SHP77 treated with DMSO at 0.1 percent for 48 hours (cell line): ENCODE data around the gene SPATA17.

ENCODE experiments used
- DNase-seq: peaks from one replicate; lab custom pipeline; 2025; lab: John Stamatoyannopoulos, UW

Gene SPATA17

DNA sequence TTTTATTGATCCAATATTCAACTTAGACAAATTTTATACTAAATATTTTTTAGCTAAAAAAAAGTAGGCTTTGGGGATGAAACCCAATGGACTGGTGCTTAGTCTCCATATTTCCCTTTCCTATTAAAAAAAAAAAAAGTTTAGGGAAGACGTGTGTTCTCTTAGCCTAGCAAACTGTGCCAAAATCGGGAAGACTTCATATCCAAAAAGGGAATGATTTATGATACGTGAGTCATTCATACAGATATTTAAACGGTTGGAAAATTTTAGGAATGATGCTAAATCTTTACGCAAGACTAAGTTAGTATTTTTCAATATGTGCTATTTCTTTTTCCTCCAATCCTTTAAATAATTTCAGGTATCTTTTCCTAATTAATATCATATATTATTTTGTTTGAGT, 50.7 kb downstream of the SPATA17 start:
- no peak for DNase-seq

DNA sequence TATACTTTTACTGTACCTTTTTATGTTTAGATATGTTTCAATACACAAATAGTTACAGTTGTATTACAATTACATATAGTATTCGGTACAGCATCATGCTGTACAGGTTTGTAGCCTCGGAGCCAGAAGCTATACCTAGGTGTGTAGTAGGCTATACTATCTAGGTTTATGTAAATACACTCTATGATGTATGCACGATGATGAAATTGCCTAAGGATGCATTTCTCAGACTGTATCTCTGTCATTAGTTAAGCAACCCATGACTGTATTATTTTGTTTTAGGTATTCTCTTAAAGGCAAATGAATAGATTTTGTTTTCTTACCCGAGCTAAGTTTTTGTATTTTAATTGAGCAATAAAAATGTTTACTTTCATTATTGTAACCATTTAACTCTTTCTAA, 56.4 kb downstream of the SPATA17 start:
- DNase-seq, result no peak

DNA sequence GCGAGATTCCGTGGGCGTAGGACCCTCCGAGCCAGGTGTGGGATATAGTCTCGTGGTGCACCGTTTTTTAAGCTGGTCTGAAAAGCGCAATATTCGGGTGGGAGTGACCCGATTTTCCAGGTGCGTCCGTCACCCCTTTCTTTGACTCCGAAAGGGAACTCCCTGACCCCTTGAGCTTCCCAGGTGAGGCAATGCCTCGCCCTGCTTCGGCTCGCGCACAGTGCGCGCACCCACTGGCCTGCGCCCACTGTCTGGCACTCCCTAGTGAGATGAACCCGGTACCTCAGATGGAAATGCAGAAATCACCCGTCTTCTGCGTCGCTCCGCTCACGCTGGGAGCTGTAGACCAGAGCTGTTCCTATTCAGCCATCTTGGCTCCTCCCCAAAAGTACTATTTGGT, 65.0 kb downstream of the SPATA17 start:
- DNase-seq, result peak; percentile 26

DNA sequence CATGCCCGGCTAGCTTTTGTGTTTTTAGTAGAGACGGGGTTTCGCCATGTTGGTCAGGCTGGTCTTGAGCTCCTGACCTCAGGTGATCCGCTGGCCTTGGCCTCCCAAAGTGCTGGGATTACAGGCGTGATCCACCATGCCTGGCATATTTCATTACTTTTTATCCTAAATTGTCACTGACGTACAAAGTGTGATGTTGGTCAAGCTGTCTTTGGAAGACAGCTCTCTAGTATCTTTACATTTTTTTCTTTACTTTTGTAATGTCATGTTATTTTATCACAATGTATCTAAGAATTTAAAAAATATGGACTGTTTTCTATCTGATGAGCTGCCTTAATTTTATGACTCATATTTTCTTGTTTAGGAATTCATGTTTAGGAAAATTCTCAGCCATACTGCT, 72.2 kb downstream of the SPATA17 start:
- no peak for DNase-seq

DNA sequence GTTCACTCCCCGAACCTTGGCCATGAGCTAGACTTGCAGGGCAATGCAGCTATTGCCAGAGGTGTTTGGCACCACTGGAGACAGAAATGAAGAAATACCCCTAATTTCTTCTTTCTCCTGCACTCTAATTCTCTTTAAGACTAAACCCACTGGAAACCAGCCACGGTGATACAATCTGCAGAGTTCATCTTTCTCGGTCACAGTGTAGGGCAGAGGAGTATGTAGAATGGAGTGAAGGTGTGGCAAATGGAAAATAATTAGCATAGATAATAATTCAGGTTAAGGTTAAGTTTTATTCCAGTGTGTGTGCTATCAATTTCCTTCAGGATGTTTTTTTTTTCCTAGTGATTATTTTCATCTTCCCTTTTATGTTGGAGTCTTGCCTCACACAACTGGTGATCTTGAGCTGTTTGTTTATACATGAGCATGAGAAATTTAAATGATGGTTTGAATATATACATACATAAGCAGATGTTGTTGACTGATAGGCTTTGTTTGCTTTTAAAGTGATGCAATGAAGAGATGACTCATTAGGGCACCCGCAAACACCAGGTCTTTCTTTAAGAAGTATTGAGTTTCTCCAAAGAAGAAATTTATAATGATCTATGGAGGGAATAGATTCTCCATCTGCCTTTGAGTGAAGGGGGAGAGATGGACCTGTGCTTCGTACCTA, 81.9 kb downstream of the SPATA17 start:
- no peak for DNase-seq

DNA sequence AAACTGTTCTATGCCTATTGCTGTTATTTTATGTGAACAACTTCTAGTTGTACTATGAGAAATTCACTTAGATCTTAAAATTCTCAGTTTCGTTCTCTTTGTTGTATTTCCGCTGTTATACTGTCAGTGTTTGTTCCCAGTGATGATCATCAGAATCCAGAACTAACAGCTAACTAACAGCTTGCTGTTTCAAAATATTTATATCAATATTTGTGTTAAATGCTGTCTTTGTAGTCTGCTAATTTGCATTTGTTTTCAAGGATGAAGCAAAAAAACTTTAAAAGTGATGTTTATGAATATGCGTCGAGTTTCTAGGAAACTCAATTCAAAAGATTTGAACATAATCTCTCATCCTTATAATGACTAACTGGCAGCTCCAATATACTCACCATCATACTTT, 84.5 kb downstream of the SPATA17 start:
- no peak for DNase-seq

DNA sequence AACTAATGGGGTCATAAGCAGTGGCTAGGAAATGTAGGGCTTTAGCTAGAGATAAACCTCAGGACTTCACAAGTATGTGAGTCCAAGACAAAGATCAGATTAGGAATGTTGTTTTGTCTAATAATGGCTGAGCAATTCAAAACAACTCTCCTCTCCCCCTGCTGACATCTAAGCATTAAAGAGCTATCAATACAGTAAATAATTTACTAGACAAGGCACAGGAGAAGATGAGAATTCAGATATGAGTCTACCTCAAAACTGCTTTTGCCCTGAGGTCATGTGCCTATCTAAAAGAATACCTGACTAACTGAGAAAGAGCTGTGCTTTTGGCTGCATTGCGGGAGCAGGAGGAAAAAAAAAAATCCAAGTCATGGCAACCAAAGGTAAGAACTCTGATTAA, 86.8 kb downstream of the SPATA17 start:
- DNase-seq, result no peak

DNA sequence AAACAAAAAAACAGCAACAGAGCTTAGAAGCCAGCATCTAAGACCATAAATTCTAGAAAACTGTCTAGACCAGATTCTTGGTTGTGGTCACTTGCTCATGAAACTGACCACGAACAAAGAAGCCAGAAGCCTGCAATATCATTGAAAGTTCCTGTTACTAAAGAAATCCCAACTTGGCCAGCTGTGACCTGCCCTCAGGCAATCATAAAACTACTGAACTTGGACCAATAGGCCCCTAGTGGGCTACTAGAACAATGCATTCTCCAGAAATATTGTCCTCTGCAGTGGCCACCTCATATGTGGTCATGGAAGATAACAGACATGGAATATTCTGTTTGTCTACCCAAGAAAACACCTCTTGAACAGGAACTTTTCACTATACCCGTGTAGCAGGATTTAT, 87.7 kb downstream of the SPATA17 start:
- no peak for DNase-seq

DNA sequence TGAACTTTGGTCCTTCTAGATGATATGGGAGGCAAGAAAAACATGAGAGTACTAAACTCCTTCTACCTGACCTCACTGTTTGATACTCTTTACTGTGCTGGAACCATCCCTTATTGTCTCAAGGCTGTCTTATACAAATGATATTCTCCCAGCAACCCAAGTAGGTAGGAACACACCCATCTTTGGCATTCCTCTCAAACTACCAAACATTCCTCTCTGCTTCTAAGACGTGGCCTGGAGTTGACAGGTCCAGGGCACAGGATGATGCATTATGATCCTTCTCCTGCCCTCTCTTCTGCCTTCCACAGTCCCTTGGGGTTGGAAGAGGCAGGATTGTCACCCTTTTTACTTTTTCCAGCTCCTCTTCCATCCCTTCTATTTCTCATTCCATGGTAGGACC, 90.5 kb downstream of the SPATA17 start:
- no peak for DNase-seq

DNA sequence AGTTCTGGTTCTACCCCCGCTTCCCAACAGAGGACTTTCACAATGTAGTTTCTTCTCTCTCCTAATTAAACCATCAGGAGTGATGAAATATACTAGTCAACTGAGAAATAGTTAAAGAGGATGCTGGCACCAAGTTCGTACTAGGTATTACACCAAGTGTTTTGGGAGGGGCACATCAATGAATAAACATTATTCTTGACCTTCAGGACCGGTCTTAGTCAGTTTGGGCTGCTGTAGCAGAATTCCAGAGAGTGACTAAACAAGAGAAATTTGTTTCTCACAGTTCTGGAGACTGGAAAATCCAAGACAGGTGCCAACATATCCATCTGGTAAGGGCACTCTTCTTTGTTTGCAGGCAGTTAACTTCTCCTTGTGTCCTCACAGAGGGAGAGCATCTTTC, 103.8 kb downstream of the SPATA17 start:
- DNase-seq, result no peak

DNA sequence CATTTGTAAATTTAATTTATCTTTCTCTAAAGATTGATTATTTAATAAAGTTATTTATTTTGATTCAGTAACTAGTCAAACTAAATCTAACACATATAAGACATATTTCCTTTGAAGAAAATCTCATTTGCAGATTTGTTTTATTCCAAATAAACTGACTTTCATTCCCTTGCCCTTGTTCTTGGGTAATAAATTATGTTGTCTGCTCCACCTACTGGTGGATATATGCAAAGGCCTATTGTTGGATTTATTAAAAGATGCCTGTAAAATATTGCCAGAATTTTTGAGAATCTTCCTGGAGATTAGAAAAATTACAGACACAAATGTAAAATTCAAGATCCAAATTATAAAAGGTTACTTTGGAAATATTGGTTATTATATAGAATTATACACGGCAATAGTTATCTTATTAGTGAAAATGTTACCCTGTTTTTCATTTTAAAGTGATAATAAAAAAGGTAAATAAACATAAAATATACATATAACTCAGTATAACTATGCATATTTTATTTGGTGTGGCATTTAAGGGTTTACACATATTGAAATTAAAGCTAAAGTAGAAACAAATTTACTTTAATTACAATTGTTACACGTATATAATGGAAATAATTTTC, 116.1 kb downstream of the SPATA17 start:
- DNase-seq, result peak; percentile 10

DNA sequence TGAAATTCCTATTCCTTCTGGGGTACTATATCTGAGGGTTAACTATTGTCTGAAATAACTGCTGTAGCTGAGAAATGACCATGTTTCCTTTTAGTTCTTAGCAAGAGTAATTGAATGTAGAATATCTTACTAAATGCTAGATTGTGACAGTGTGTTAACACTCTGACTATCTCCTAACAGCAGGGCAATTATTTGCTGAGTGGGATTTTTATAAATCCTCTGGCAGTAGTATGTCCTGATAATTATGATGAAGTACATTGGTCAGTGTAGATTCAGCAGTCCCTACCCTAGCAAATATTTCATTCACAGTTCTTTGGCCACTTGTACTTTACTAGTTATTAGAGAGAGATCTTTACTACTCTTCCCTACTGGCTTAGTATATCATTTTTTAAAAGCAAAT, 138.6 kb downstream of the SPATA17 start:
- DNase-seq, result no peak

DNA sequence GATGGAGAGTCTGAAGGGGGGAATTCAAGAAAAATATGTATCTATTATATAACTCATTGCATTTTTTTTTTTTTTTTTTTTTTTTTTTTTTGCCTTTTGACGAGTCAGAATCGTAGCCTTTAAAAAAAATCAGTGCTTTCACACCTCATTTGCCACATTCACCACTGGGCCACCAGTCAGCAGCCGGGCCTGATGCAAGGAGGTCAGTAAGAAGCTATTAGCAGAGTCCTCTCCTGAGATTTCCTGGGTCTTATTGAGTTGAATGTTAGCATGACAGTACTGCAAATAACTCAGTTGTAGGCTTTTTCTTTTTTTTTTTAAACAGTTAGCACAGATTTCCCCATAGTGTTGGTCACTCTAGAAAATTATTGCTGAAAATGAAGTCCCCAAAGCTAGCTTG, 139.8 kb downstream of the SPATA17 start:
- DNase-seq, result no peak

DNA sequence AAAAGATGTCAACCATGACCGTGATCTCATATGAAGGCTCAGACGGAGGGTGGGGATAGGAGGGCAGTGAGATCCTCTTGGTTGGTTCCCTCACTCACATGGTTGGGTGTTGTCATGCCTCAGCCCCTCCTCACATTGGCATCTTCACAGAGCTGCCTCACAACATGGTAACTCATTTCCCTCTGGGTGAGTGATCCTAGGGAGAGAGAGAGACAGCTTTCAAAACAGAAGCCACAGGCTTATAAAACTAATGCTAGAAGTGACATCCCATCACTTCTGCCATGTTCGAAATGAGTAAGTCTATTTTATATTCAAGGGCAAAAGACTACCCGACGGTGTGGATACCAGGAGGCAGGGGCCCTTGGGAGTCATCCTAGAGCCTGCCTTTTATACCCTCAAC, 145.5 kb downstream of the SPATA17 start:
- DNase-seq, result no peak

DNA sequence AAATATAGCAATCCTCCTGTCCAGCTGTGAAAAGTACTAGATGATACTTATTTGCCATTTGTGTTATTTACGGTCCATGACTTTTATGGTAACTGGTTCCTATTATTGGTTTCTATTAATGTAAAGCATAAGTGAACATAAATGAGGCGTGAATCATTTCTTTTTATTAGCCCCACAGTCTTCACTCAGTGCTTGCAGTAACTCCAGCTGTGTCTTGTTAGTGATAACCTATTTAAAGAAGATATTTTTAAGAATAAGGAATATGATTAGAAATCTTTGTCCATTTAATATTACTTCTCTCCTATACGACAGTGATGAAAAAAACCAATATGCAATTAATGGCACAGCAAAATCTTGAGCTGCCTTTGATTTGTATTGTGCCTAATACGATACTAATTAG, 149.9 kb downstream of the SPATA17 start:
- DNase-seq, result no peak

DNA sequence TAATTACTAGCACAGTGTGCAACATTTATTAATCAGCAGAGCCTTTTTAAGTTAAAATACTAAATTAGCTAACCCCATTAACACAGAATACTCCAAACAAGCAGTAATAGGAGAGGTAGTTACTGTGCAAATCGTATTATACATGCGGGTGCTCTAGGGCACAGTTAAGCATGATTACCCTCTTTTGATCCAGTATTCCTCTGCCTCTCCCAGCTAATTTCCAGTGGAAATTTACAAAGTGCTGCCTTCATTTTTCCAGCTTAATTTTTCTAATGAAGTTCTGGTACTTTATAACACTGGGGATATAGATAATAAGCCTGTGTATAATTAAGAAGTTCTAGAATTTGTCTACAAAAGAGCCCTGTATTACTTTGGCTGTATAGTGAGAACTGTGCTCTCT, 159.9 kb downstream of the SPATA17 start:
- DNase-seq, result no peak

DNA sequence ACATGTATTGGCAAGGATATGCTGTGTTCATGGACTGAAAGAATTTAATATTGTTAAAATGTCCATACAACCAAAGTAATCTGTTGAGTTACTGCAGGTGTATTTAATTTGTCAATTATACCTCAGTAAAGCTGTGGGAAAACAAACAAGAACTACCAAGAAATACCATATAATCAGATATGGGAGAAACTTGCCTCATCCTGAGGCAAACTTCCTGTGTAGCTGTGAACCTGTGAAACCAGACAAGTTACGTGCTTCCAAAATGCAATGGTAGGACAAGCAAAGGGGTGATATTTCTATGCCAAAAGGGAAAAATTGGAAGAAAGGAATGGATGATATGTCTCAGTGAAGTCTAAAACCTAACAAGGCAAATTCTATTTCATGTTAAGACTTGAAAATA, 174.6 kb downstream of the SPATA17 start:
- DNase-seq, result no peak

DNA sequence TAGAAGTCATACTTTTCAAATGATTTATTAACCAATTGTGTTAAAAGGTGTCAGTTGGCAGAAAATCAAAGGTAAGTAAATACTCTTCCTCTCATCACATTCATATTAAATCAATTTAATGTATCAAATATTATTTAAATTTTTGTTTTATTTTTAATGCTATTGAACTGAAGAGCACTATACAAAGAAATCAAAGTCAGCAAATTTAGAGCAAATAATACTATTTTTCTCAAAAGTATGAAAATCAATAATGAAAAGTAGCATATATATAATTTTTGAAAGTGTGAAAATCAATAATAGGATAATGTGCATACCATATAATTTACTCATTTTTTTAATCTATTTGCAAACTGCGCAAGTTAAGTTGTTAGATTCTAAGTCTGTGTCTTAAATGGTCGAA, 181.0 kb downstream of the SPATA17 start:
- DNase-seq, result no peak

DNA sequence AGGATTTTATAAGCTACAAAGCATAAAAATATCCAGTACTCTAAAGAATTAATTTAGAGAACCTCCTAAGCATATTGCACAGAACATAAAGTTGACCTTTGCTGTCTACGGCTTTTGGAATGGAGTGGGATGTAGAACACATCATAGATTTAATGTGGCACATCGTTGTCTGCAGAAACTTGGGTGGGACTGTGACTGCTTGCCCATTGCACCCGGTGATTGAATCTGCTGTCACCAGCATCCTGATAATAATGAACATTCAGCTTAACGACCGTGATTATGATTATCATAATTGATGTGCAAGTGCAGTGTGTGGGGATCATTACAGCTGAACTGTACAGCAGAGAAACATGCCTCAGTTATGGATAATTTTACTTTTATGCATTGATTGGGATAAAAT, 181.9 kb downstream of the SPATA17 start:
- DNase-seq, result no peak

DNA sequence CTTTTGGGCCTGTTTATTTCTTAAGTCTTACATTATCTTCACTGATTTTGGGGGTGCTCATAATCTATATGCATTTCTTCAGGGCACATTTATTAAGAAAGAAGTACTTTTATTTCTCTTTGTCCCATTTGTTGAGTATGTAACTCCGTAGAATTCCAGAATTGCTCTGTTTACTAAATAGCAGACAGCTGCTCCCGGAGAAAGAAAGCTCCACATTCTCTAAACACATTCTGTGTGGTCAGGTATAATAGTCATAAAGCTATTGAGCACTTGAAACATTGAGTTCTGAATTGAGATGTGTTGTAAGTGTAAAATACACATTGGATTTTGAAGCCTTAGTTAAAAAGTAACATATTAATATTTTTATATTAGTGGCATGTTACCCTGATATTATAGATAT, 206.5 kb downstream of the SPATA17 start:
- DNase-seq, result no peak

DNA sequence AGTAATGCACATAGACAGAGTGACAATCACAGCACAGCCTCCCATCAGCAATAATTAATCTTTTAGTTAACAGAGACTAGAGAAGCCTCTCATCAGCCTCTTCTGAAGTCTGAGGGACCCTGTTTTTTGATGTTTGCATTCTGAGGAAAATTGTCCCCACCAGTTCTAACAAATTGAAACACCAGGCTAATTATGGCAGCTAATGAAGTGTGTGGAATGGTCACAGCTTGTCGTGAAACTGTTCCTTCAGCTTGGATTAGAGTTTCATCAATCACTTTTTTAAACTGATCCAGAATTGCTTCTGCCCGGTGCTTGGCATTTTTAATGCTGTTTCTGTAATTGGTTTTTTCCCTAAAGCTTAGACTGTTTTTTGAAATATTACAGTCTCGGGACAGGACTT, 208.0 kb downstream of the SPATA17 start:
- no peak for DNase-seq

DNA sequence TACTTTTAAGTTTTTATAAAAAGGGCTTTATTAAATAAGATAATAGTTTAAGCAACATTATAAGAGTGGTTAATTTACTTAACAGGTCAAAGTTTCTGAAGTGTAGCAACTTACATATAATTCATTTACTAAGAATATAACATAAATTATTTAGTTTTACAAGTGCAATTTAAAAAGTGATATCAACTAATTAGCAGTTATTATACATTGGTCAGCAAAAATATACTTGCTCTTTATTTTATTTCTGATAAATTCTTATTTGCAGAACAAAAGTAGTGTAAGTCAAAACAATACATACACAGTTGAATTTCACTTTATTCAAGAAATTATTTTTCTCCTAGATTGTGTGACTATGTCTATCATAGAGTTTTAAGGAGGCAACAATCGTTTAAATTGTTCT, 215.6 kb downstream of the SPATA17 start:
- no peak for DNase-seq

DNA sequence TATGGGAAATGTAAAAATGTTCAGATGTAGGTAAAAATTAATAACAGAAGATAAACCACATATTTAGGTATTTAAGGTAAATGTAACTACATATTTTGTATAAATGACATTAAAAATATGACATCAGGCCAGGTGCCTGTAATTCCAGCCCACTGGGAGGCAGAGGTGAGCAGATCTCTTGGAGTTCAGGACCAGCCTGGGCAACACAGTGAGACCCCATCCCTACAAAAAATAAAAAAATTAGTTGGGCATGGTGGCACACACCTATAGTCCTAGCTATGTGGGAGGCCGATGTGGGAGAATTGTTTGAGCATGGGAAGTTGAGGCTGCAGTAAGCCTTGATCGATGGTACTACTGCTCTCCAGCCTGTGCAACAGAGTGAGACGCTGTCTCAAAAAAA, 216.5 kb downstream of the SPATA17 start:
- no peak for DNase-seq

DNA sequence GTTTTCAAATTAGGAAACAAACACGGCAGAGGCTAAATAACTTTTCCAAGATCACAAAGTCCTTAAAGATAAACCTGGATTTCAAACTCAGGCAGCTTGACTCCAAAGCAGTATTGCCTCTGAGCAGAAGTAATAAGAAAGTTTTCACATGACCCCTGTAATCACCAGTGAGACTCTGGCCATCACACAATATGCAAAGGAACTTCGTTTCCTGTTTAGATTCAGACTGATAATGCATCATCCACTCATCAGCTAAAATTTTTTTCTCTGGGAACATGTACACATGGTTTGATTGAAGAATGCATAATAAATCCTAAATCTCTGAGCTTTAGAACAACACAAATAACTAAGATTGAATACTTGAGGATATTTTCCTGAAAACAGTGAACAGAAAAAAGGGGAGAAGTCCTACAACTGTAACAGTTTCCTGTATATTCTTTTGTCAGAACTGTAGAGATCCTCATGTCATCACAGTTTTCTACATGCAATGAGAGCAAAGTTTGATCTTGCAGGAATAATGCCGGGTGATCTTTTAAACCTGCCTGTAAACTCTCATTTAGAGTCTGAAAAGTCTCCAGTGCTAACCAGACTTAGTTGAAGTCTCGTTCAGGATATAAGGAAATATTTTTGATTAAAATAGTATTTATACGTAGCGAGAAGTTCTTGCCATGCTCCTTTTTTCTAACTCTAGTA, 225.3 kb downstream of the SPATA17 start:
- DNase-seq, result no peak
